ENCODE results near the gene UGT1A9.
"Not testable (repeated sequence)": the region's sequence is repeated elsewhere in the genome, so short reads cannot be mapped to it uniquely, and the experiment has no call there.

UGT1A9 gene

DNA sequence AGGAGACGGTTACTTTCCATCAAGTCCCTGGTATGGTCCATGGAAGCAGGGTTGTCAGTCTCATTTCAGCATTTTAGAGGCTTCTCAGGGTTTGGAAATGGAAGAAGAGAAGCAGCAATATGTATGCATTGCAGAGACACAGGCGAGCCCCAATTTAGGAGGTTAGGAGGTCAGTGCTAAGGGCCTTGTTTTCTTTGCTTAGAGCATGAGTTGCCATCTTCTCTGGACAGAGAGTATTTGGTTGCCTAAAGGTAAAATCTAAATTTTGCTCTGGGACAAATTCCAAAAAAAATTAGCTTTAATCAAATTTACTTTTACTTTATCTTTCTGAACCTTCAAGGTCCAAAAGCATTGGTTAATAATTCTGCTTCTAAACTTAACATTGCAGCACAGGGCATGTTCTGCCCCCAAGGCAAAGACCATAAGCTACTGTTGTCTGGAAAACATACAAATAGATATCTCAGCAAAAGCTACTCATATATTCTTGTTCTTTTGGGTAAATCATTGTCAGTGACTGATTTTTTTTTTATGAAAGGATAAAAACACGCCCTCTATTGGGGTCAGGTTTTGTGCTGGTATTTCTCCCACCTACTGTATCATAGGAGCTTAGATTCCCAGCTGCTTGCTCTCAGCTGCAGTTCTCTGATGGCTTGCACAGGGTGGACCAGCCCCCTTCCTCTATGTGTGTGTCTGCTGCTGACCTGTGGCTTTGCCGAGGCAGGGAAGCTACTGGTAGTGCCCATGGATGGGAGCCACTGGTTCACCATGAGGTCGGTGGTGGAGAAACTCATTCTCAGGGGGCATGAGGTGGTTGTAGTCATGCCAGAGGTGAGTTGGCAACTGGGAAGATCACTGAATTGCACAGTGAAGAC lies at the start of gene UGT1A9:
TSS of gene UGT1A9 (plus strand) at position 609 of the 872 bp plus-strand sequence. CDS start at position 646, 37 bp downstream.
- Mint-ChIP-seq H3K27me3 (ENCODE audit: low read depth, poor library complexity) (peaks cover 16% of the 10 kb centered on the region), H3K27ac (no peak within 1 kb of the TSS), H3K4me1 (peaks cover 9% of the 10 kb centered on the region), H3K36me3 (ENCODE audit: low read depth) (no peaks in the 10 kb centered on the region), H3K4me3 (no peak within 1 kb of the TSS), H3K9me3 (peaks cover 14% of the 10 kb centered on the region)
- DNase-seq = no peak
- TF ChIP-seq, protein P1, sequence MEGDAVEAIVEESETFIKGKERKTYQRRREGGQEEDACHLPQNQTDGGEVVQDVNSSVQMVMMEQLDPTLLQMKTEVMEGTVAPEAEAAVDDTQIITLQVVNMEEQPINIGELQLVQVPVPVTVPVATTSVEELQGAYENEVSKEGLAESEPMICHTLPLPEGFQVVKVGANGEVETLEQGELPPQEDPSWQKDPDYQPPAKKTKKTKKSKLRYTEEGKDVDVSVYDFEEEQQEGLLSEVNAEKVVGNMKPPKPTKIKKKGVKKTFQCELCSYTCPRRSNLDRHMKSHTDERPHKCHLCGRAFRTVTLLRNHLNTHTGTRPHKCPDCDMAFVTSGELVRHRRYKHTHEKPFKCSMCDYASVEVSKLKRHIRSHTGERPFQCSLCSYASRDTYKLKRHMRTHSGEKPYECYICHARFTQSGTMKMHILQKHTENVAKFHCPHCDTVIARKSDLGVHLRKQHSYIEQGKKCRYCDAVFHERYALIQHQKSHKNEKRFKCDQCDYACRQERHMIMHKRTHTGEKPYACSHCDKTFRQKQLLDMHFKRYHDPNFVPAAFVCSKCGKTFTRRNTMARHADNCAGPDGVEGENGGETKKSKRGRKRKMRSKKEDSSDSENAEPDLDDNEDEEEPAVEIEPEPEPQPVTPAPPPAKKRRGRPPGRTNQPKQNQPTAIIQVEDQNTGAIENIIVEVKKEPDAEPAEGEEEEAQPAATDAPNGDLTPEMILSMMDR (IDR thresholded peaks at IDR 0.05) = no peak

DNA sequence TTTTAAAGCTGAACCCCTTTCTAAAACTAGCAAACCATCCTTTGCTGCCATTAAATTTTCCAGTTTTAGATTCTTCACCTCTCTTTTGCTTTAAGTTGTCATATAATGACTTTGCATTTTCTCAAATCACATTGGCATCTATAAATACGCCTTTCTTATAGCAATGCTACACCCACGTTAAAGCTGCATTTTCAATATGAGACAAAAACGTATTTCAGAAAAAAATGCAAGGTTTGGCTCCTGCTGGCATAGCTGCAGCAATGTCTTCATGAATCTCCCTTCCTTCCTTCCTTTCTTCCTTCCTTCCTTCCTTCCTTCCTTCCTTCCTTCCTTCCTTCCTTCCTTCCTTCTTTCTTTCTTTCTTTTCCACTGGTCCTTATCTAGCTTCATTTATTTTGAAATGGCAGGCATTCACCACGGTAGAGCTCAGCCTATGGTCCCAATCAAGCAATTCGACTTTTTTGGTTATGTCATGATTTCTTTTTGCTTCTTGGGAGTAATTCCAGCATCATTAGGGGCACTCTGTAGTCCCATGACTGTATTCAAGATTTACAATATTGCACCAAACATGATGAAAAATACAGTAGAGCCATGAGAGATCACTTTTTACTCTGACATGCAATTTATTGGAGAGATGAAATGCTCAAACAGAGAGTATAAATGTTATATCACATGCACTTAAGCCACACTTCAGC lies 44.2 kb upstream of the UGT1A9 start:
- H3K27me3 Mint-ChIP-seq (ENCODE audit: low read depth, poor library complexity) = peaks cover 31% of the 10 kb centered on the region
- no peak for DNase-seq
- H3K36me3 Mint-ChIP-seq (ENCODE audit: low read depth) = no peaks in the 10 kb centered on the region
- TF ChIP-seq, protein P1 (IDR thresholded peaks at IDR 0.05) = no peak
- H3K4me3 Mint-ChIP-seq = no peak overlapping the region
- no peak overlapping the region for H3K27ac Mint-ChIP-seq
- no peaks in the 10 kb centered on the region for H3K4me1 Mint-ChIP-seq
- H3K9me3 Mint-ChIP-seq = peaks cover 38% of the 10 kb centered on the region

DNA sequence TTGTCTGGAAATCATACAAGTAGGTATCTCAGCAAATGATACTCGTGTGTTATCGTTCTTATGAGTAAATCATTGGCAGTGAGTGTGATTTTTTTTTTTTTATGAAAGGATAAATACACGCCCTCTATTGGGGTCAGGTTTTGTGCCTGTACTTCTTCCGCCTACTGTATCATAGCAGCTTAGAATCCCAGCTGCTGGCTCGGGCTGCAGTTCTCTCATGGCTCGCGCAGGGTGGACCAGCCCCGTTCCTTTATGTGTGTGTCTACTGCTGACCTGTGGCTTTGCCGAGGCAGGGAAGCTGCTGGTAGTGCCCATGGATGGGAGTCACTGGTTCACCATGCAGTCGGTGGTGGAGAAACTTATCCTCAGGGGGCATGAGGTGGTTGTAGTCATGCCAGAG lies 35.4 kb upstream of the UGT1A9 start, which contains the start of gene UGT1A10:
TSS of gene UGT1A10 (plus strand) at position 143 of the 400 bp plus-strand sequence. CDS start at position 218, 75 bp downstream.
- Mint-ChIP-seq H3K27me3 (ENCODE audit: low read depth, poor library complexity) (peaks cover 17% of the 10 kb centered on the region), H3K9me3 (peaks cover 24% of the 10 kb centered on the region), H3K4me1 (peaks cover 21% of the 10 kb centered on the region)
- not testable (repeated sequence) for H3K27ac Mint-ChIP-seq; H3K4me3 Mint-ChIP-seq; DNase-seq; H3K36me3 Mint-ChIP-seq (ENCODE audit: low read depth)

DNA sequence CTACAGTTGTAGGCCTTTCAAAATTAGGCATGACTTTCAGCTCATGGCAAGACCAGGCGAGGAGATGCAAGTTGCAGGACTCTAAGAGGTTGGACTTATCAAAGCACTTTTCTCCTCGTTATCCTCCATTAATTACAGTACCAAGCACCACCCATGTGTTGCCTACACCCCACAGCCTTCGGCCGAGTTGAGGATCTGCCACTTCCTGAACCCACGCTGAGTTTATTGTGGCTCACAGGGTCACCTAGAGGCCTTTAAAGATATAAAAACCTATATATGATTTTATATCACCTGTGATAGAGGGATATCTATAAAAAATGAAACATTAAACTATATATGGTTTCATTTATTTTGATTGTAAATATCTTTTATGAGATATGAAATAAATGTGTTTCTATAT lies 32.9 kb upstream of the UGT1A9 start:
- H3K27me3 Mint-ChIP-seq (ENCODE audit: low read depth, poor library complexity) = peaks cover 9% of the 10 kb centered on the region
- H3K9me3 Mint-ChIP-seq = peaks cover 28% of the 10 kb centered on the region

DNA sequence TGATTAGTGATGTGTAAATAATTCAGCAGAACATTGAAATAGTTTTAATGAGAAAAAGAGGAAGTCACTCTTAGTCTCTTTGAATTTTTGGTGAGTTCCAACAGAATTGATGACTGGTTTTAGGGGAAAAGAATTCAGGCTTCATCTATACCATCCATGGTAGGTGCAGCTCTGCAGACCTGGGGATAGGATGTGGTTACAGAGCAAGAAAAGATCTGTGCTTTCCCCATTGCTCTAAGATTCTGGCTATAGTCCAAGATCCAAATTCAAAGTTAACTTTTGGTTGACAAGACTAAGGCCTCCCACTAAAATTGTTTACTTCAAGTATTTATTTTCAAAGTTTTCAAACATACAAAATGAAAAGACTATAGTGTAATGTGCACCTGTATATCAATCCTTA lies 31.8 kb upstream of the UGT1A9 start:
- H3K27me3 Mint-ChIP-seq (ENCODE audit: low read depth, poor library complexity) = peaks cover 9% of the 10 kb centered on the region
- H3K9me3 Mint-ChIP-seq = peaks cover 37% of the 10 kb centered on the region
- no peaks in the 10 kb centered on the region for H3K36me3 Mint-ChIP-seq (ENCODE audit: low read depth)
- peak overlapping the region; percentile 50 for H3K27ac Mint-ChIP-seq
- H3K4me1 Mint-ChIP-seq = peaks cover 21% of the 10 kb centered on the region
- TF ChIP-seq, protein P1 (IDR thresholded peaks at IDR 0.05) = no peak
- DNase-seq = no peak
- no peak overlapping the region for H3K4me3 Mint-ChIP-seq

More for the DNA sequence above, 32.9 kb upstream of the UGT1A9 start:
- Mint-ChIP-seq H3K4me1 (peaks cover 21% of the 10 kb centered on the region), H3K36me3 (ENCODE audit: low read depth) (no peaks in the 10 kb centered on the region), H3K27ac (no peak overlapping the region), H3K4me3 (no peak overlapping the region)
- TF ChIP-seq, protein P1 (IDR thresholded peaks at IDR 0.05) = no peak
- DNase-seq = no peak

DNA sequence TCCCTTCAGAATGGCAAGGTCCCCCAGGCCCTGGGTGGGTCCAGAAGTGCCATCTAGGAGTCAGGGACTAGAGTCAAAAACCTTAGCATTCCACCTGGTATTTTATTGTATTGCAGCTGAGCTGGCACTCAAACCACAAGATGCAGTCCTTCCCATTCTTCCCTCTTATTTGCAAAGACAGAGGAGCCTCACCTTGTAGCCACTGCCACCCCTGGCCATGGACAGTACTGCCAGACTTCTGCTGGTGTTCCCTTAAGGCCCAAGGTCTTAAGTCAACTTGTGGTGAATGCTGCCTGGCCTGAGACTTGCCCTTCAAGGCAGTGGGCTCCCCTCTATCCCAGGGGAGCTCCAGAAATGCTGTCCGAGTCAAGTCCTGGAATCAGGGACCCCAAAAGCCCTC lies 28.6 kb upstream of the UGT1A9 start:
- Mint-ChIP-seq H3K9me3 (peaks cover 62% of the 10 kb centered on the region), H3K27me3 (ENCODE audit: low read depth, poor library complexity) (peaks cover 7% of the 10 kb centered on the region), H3K4me3 (no peak overlapping the region), H3K4me1 (peaks cover 21% of the 10 kb centered on the region), H3K27ac (no peak overlapping the region), H3K36me3 (ENCODE audit: low read depth) (peaks cover 6% of the 10 kb centered on the region)
- DNase-seq = no peak
- TF ChIP-seq, protein P1 (IDR thresholded peaks at IDR 0.05) = no peak

DNA sequence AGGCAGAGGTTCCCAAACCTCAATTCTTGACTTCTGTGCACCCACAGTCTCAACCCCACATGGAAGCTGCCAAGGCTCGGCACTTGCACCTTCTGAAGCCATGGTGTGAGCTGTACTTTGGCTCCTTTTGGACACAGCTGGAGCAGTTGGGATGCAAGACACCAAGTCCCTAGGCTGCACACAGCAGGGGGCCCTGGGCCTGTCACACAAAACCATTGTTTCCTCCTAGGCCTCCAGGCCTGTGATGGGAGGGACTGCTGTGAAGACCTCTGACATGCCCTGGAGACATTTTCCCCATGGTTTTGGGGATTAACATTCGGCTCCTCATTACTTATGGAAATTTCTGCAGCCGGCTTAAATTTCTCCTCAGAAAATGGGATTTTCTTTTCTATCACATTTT lies 25.7 kb upstream of the UGT1A9 start:
- DNase-seq; H3K27me3 Mint-ChIP-seq (ENCODE audit: low read depth, poor library complexity); H3K4me1 Mint-ChIP-seq; H3K27ac Mint-ChIP-seq; H3K36me3 Mint-ChIP-seq (ENCODE audit: low read depth); H3K4me3 Mint-ChIP-seq: not testable (repeated sequence)
- peaks cover 66% of the 10 kb centered on the region for H3K9me3 Mint-ChIP-seq
